SJCRH30 (cell line): ENCODE results near the gene SKIC8. TPM values are rescaled to one million over a fixed set of nuclear protein-coding genes. Genes with fewer than 3 reads are reported as not detected.

Source experiments
- DNase-seq, 2 experiments: peaks; one replicate each; pipeline ENCODE4 v3.0.0-alpha.2; 2015 to 2020
- H3K27ac ChIP-seq: fragments of 250-450 bp; sonication (Bioruptor Pico); 2 replicates; pipeline ENCODE4 v1.5.1; 2020; ENCODE audit warnings: mild to moderate bottlenecking, moderate library complexity
- H3K27me3 ChIP-seq: fragments of 250-450 bp; sonication (Bioruptor Pico); 2 replicates; pipeline ENCODE4 v1.5.1; 2020; ENCODE audit warnings: mild to moderate bottlenecking, moderate library complexity
- H3K36me3 ChIP-seq: fragments of 250-450 bp; sonication (Bioruptor Pico); 2 replicates; pipeline ENCODE4 v1.5.1; 2020; ENCODE audit warnings: mild to moderate bottlenecking, moderate library complexity
- H3K4me1 ChIP-seq: fragments of 250-450 bp; sonication (Bioruptor Pico); 2 replicates; pipeline ENCODE4 v1.5.1; 2020; ENCODE audit warnings: mild to moderate bottlenecking, moderate library complexity
- H3K4me3 ChIP-seq: fragments of 250-450 bp; sonication (Bioruptor Pico); 2 replicates; pipeline ENCODE4 v1.5.1; 2020; ENCODE audit warnings: mild to moderate bottlenecking, moderate library complexity
- H3K9me3 ChIP-seq: fragments of 250-450 bp; sonication (Bioruptor Pico); replicated peaks from 2 replicates; pipeline ENCODE4 v1.5.1; 2020; ENCODE audit warnings: mild to moderate bottlenecking, moderate library complexity
- total RNA-seq: library from RNA; depleted of rRNA; stranded (reverse); fragments of >200 nt; shearing (Covaris generic); gene quantifications from 2 replicates; pipeline ENCODE4 v1.2.3, GENCODE V29; 2014; rRNA removed

The SKIC8 gene
- total RNA-seq, 1 experiment from 2014 or later: 69.8 TPM

- Histone ChIP-seq H3K9me3 (no peaks in the 10 kb centered on the region), H3K27me3 (no peaks in the 10 kb centered on the region), H3K36me3 (no peaks in the 10 kb centered on the region), H3K4me1 (peaks cover 17% of the 10 kb centered on the region), H3K27ac (no peak overlapping the region), H3K4me3 (no peak overlapping the region)
- peak; percentile 54 to 77 for DNase-seq
These were observed 57.3 kb downstream of the SKIC8 start for GRCh38 chr15:78242128-78242527.

- H3K4me3 ChIP-seq: no peak overlapping the region
- no peak overlapping the region for H3K27ac ChIP-seq
- H3K27me3 ChIP-seq: no peaks in the 10 kb centered on the region
- H3K9me3 ChIP-seq: no peaks in the 10 kb centered on the region
- H3K4me1 ChIP-seq: peaks cover 17% of the 10 kb centered on the region
- peak; percentile 86 to 91 for DNase-seq
- H3K36me3 ChIP-seq: no peaks in the 10 kb centered on the region
These were observed 58.4 kb downstream of the SKIC8 start for GRCh38 chr15:78241017-78241416.

- peaks cover 17% of the 10 kb centered on the region for H3K4me1 ChIP-seq
- no peaks in the 10 kb centered on the region for H3K9me3 ChIP-seq
- H3K27ac ChIP-seq: peak overlapping the region; percentile 11
- no peaks in the 10 kb centered on the region for H3K27me3 ChIP-seq
- peak; percentile 74 to 89 for DNase-seq
- H3K4me3 ChIP-seq: no peak overlapping the region
- no peaks in the 10 kb centered on the region for H3K36me3 ChIP-seq
These were observed 59.6 kb downstream of the SKIC8 start for GRCh38 chr15:78239811-78240210.

GRCh38 chr15:78237146-78237545 is 62.3 kb downstream of the SKIC8 start:
- H3K4me3 ChIP-seq: no peak overlapping the region
- DNase-seq: no peak
- H3K4me1 ChIP-seq: peaks cover 9% of the 10 kb centered on the region
- H3K27me3 ChIP-seq: no peaks in the 10 kb centered on the region
- no peak overlapping the region for H3K27ac ChIP-seq
- H3K9me3 ChIP-seq: no peaks in the 10 kb centered on the region
- no peaks in the 10 kb centered on the region for H3K36me3 ChIP-seq

- H3K27ac ChIP-seq: no peak overlapping the region
These were observed 62.9 kb downstream of the SKIC8 start for GRCh38 chr15:78236491-78236890.

GRCh38 chr15:78234515-78235040 is 64.8 kb downstream of the SKIC8 start, which contains the start of gene ACSBG1:
Gene ACSBG1 (minus strand): TSS chr15:78234565. CDS start chr15:78234501, 64 bp downstream.
- no peak for DNase-seq
- no peaks in the 10 kb centered on the region for H3K9me3 ChIP-seq
- no peaks in the 10 kb centered on the region for H3K27me3 ChIP-seq
- H3K36me3 ChIP-seq: no peaks in the 10 kb centered on the region
- no peak within 1 kb of the TSS for H3K4me3 ChIP-seq
- no peak within 1 kb of the TSS for H3K27ac ChIP-seq
- H3K4me1 ChIP-seq: peaks cover under 1% of the 10 kb centered on the region; the same call in 1 of the 2 replicates

More at GRCh38 chr15:78236491-78236890, 62.9 kb downstream of the SKIC8 start:
- H3K27me3 ChIP-seq: no peaks in the 10 kb centered on the region
- H3K36me3 ChIP-seq: no peaks in the 10 kb centered on the region
- no peak overlapping the region for H3K4me3 ChIP-seq
- DNase-seq: no peak
- H3K9me3 ChIP-seq: no peaks in the 10 kb centered on the region
- H3K4me1 ChIP-seq: peaks cover 9% of the 10 kb centered on the region

GRCh38 chr15:78233496-78233895 is 65.9 kb downstream of the SKIC8 start:
- H3K36me3 ChIP-seq: no peaks in the 10 kb centered on the region
- H3K27ac ChIP-seq: no peak overlapping the region
- no peaks in the 10 kb centered on the region for H3K4me1 ChIP-seq
- H3K27me3 ChIP-seq: no peaks in the 10 kb centered on the region
- H3K9me3 ChIP-seq: no peaks in the 10 kb centered on the region
- no peak overlapping the region for H3K4me3 ChIP-seq
- no peak for DNase-seq

Other genes with a start within 250 kb of the SKIC8 start
- 50.7 and 58.2 TPM in 2 replicates for gene TBC1D2B, start 221.9 kb downstream of the SKIC8 start, total RNA-seq
- gene SH2D7, start 207.0 kb downstream of the SKIC8 start, total RNA-seq: 0.08 and 0.36 TPM in 2 replicates
- 0.59 and 2.8 TPM in 2 replicates for gene CIB2, start 168.2 kb downstream of the SKIC8 start, total RNA-seq
- gene IDH3A, start 150.2 kb downstream of the SKIC8 start, total RNA-seq: 66.1 and 68.4 TPM in 2 replicates
- 0.08 and 0.63 TPM in 2 replicates for gene ACSBG1, start 65.0 kb downstream of the SKIC8 start, total RNA-seq
- 0.15 TPM in 1 of 2 replicates, not detected in the other for gene DNAJA4, start 35.0 kb downstream of the SKIC8 start, total RNA-seq
- gene CRABP1, start 40.7 kb upstream of the SKIC8 start, total RNA-seq: not detected in 2 replicates
- 37.7 and 44.8 TPM in 2 replicates for gene IREB2, start 138.6 kb upstream of the SKIC8 start, total RNA-seq
- 8.9 and 11.4 TPM in 2 replicates for gene HYKK, start 208.0 kb upstream of the SKIC8 start, total RNA-seq
- gene PSMA4, start 240.8 kb upstream of the SKIC8 start, total RNA-seq: 348 and 392 TPM in 2 replicates